Breast epithelium (tissue), 4 donors: ENCODE results near the gene SUCLG2. TPM values are rescaled to one million over a fixed set of nuclear protein-coding genes. Genes with fewer than 3 reads are reported as not detected.

Experiments
- DNase-seq, 2 donors: peaks; one replicate each; pipeline ENCODE4 v3.0.0-alpha.2; 2019; ENCODE audit warnings: low spot score in 2 of 2
- H3K27ac ChIP-seq, 2 donors: fragments of 200-600 bp; sonication (generic) in 1 of 2; one replicate each; pipeline ENCODE4 v1.5.1; 2016 to 2019; ENCODE audit warnings: mild to moderate bottlenecking in 1 of 2
- H3K27me3 ChIP-seq, 2 donors: fragments of 200-600 bp; sonication (generic) in 1 of 2; one replicate each; pipeline versions ENCODE4 v1.5.1 to v1.6.0; 2017 to 2019; ENCODE audit warnings: control low read depth in 1 of 2, mild to moderate bottlenecking in 1 of 2
- H3K36me3 ChIP-seq: fragments of 200-600 bp; one replicate; pipeline ENCODE4 v1.5.1; 2019
- H3K4me1 ChIP-seq, 2 donors: fragments of 200-600 bp; sonication (generic); one replicate each; pipeline ENCODE4 v1.5.1; 2016 to 2019; ENCODE audit warnings: control low read depth in 1 of 2
- H3K4me3 ChIP-seq, 3 donors: fragments of 200-600 bp; sonication (generic); 1 replicate in 2 of 3; 2 replicates in 1 of 3; pipeline ENCODE4 v1.5.1; 2016 to 2019; ENCODE audit warnings: mild to moderate bottlenecking in 3 of 3, moderate library complexity in 2 of 3
- H3K9me3 ChIP-seq, 2 donors: fragments of 200-600 bp; sonication (generic) in 1 of 2; one replicate each; pipeline ENCODE4 v1.5.1; 2016 to 2019; ENCODE audit warnings: control low read depth in 1 of 2
- POLR2A ChIP-seq: fragments of 450-650 bp; IDR thresholded peaks from one replicate; pipeline ENCODE4 v1.6.1; 2016; ENCODE audit warnings: antibody characterized with exemption, mild to moderate bottlenecking, moderate library complexity
- POLR2AphosphoS5 ChIP-seq, 3 donors: sonication (generic); formaldehyde crosslinking; IDR thresholded peaks; one replicate each; pipeline ENCODE4 v1.6.1; 2017; ENCODE audit warnings: antibody characterized with exemption in 3 of 3
- intact Hi-C: fragments of 100-400 bp; cut with DNase I; formaldehyde crosslinking; loops from one replicate; pipeline ENCODE4 v1.15.1; 2023; ENCODE audit warnings: low total_unique reads
- total RNA-seq, 3 donors: library from RNA; depleted of rRNA; stranded (reverse); fragments of >200 nt; gene quantifications; one replicate each; pipeline ENCODE4 v1.1.0, GENCODE V29; 2016
- TF ChIP-seq, protein P1 (sequence below), 3 donors: fragments of 450-650 bp; IDR thresholded peaks; one replicate each; pipeline ENCODE4 v1.5.1; 2016 to 2017; ENCODE audit warnings: antibody characterized with exemption in 3 of 3, mild to moderate bottlenecking in 3 of 3, moderate library complexity in 3 of 3

Gene SUCLG2
- total RNA-seq, 3 donors from 2014 or later, result 45.9 to 58.1 (median 52.8) TPM

DNA sequence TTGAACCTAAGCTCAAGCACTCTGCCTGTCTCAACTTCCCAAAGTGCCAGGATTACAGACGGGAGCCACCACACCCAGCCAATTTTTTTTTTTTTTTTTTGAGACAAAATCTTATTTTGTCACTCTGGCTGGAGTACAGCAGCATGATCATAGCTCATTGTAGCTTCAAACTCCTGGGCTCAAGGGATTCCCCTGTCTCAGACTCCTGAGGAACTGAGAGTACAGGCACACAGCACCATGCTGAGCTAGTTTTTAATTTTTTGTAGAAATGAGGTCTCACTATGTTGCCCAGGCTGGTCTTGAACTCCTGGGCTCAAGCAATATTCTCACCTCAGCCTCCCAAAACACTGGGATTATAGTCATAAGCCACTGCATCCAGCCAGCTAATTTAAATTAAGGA, 36.8 kb upstream of the SUCLG2 start:
- no peak for DNase-seq
- Histone ChIP-seq H3K27me3 (no peaks in the 10 kb centered on the region), H3K4me1 (no peaks in the 10 kb centered on the region), H3K9me3 (no peaks in the 10 kb centered on the region), H3K36me3 (no peaks in the 10 kb centered on the region), H3K4me3 (no peak overlapping the region), H3K27ac (no peak overlapping the region)
- TF ChIP-seq POLR2AphosphoS5 (IDR thresholded peaks at IDR 0.05), result no peak
- no peak for TF ChIP-seq POLR2A
- TF ChIP-seq, protein P1, sequence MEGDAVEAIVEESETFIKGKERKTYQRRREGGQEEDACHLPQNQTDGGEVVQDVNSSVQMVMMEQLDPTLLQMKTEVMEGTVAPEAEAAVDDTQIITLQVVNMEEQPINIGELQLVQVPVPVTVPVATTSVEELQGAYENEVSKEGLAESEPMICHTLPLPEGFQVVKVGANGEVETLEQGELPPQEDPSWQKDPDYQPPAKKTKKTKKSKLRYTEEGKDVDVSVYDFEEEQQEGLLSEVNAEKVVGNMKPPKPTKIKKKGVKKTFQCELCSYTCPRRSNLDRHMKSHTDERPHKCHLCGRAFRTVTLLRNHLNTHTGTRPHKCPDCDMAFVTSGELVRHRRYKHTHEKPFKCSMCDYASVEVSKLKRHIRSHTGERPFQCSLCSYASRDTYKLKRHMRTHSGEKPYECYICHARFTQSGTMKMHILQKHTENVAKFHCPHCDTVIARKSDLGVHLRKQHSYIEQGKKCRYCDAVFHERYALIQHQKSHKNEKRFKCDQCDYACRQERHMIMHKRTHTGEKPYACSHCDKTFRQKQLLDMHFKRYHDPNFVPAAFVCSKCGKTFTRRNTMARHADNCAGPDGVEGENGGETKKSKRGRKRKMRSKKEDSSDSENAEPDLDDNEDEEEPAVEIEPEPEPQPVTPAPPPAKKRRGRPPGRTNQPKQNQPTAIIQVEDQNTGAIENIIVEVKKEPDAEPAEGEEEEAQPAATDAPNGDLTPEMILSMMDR (IDR thresholded peaks at IDR 0.05), result no peak
- intact Hi-C loops, result no loop called here

DNA sequence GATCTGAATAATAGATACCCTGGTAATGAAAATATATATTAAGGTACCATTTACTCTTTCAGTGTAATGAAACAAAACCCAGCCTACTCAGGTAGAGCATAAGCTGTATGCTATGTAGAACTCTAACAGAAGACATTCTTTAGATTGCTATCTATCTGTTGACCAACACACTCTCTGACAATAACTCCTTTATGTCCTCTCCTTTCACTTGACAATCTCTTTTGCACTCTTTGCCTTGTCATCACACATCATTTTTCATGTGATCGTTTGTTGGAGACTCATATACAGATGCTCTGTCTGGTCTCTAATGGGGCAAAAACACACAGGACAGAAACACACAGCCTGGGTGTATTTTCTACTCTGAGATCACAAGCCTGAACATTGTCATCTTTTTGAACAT, 35.4 kb upstream of the SUCLG2 start:
- Histone ChIP-seq H3K9me3 (no peaks in the 10 kb centered on the region), H3K27me3 (no peaks in the 10 kb centered on the region), H3K36me3 (no peaks in the 10 kb centered on the region), H3K4me1 (no peaks in the 10 kb centered on the region), H3K27ac (no peak overlapping the region), H3K4me3 (no peak overlapping the region)
- intact Hi-C loops, result no loop called here
- DNase-seq, result no peak
- TF ChIP-seq POLR2AphosphoS5 (IDR thresholded peaks at IDR 0.05) (no peak), POLR2A (no peak)
- TF ChIP-seq, protein P1 (IDR thresholded peaks at IDR 0.05), result no peak

DNA sequence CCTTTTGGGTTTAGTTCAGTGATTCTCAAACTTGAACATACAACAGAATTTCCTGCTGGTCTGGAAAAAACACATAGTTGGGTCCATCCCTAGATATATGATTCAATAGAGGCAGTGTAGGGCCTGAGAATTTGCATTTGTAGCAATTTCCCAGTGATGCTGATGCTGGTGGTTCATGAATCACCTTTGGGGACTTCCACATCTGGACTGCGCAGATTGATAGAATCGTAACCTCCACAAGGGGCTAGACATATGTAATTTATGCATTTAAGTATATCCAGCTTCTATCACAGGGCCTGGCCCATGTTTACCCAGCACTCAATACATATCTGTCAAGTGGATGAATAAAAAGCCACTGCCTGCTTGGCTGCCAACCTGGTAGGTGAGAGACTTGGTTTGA, 33.8 kb upstream of the SUCLG2 start:
- DNase-seq, result no peak
- TF ChIP-seq, protein P1 (IDR thresholded peaks at IDR 0.05), result no peak
- TF ChIP-seq POLR2A (no peak), POLR2AphosphoS5 (IDR thresholded peaks at IDR 0.05) (no peak)
- no peaks in the 10 kb centered on the region for H3K36me3 ChIP-seq
- H3K9me3 ChIP-seq, result no peaks in the 10 kb centered on the region
- H3K27ac ChIP-seq, result no peak overlapping the region
- intact Hi-C loops, result no loop called here
- H3K4me1 ChIP-seq, result no peaks in the 10 kb centered on the region
- no peaks in the 10 kb centered on the region for H3K27me3 ChIP-seq
- no peak overlapping the region for H3K4me3 ChIP-seq

DNA sequence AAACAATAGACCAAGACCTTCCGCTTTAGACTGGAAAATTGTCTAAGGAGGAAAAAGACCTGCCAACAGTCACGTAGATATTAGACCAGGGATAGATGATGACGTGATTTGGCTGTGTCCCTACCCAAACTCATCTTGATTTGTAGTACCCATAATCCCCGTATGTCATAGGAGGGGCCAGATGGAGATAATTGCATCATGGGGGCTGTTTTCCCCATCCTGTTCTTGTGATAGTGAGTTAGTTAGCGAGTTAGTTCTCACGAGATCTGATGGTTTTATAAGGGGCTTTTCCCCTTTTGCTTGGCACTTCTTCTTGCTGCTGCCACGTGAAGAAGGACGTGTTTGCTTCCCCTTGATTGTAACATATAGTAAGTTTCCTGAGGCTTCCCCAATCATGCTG, 31.7 kb upstream of the SUCLG2 start:
- no peaks in the 10 kb centered on the region for H3K9me3 ChIP-seq
- H3K4me3 ChIP-seq, result no peak overlapping the region
- no peaks in the 10 kb centered on the region for H3K36me3 ChIP-seq
- no peaks in the 10 kb centered on the region for H3K27me3 ChIP-seq
- no peak for DNase-seq
- no peak for TF ChIP-seq POLR2A
- no peak overlapping the region for H3K27ac ChIP-seq
- intact Hi-C loops, result no loop called here
- no peaks in the 10 kb centered on the region for H3K4me1 ChIP-seq

DNA sequence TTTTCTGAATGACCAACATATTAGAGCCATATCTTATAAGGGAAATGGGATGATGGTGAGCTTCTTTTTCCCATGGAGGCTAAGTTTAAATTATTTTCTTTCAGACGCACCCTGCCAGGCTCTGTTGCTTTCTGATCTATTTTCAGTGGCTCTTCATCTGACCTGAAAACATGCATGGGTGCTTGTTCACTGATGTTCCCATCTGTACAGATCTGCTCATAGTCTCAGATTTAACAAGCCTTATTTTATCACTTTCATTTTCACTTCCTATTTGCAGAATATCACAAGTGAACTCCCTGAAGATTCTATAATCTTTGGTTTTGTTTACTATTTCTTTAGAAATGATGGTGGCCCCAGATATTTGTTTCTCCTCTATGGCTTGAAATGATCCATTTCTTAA, 31.1 kb upstream of the SUCLG2 start:
- Histone ChIP-seq H3K36me3 (no peaks in the 10 kb centered on the region), H3K4me3 (no peak overlapping the region), H3K9me3 (no peaks in the 10 kb centered on the region), H3K4me1 (no peaks in the 10 kb centered on the region), H3K27ac (no peak overlapping the region), H3K27me3 (no peaks in the 10 kb centered on the region)
- intact Hi-C loops, result no loop called here
- no peak for TF ChIP-seq POLR2A
- no peak for TF ChIP-seq POLR2AphosphoS5 (IDR thresholded peaks at IDR 0.05)
- TF ChIP-seq, protein P1 (IDR thresholded peaks at IDR 0.05), result no peak
- DNase-seq, result no peak

DNA sequence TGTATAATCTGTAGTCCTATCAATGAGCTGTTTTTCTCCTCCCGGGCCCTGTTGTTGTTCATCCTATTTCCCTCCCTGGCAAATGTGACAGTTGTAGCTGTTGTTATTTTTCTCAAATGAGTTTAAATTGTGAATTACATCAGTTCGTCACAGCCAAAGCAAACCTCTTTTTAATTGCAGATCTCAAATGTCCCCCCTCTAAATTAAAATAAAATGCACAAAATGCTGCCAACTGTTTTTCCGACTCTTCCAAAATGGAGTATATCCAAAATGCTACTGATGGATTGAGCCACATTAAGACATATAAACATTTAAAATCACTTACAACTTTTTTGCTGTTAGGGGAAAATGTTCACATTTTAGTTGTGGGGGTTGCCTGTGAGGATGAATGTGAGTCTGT, 29.8 kb upstream of the SUCLG2 start:
- no peak for DNase-seq
- H3K27ac ChIP-seq, result no peak overlapping the region
- H3K36me3 ChIP-seq, result no peaks in the 10 kb centered on the region
- no peak overlapping the region for H3K4me3 ChIP-seq
- no peaks in the 10 kb centered on the region for H3K9me3 ChIP-seq
- no peaks in the 10 kb centered on the region for H3K4me1 ChIP-seq
- H3K27me3 ChIP-seq, result no peaks in the 10 kb centered on the region
- intact Hi-C loops, result no loop called here
- TF ChIP-seq POLR2A, result no peak
- TF ChIP-seq, protein P1 (IDR thresholded peaks at IDR 0.05), result no peak
- no peak for TF ChIP-seq POLR2AphosphoS5 (IDR thresholded peaks at IDR 0.05)
